HG03342 (cell line): ENCODE measurements around the gene KCNC1.
A peak's percentile ranks its signal among the peaks of the same experiment; 100 is the strongest.

Source experiments
- ATAC-seq: cut with Tn5 transposase; IDR thresholded peaks from one replicate; pipeline ENCODE4 v1.9.1; 2021; ENCODE audit warnings: mild to moderate bottlenecking, moderate library complexity; ENCODE audit not compliant: unreplicated experiment

The KCNC1 gene

DNA sequence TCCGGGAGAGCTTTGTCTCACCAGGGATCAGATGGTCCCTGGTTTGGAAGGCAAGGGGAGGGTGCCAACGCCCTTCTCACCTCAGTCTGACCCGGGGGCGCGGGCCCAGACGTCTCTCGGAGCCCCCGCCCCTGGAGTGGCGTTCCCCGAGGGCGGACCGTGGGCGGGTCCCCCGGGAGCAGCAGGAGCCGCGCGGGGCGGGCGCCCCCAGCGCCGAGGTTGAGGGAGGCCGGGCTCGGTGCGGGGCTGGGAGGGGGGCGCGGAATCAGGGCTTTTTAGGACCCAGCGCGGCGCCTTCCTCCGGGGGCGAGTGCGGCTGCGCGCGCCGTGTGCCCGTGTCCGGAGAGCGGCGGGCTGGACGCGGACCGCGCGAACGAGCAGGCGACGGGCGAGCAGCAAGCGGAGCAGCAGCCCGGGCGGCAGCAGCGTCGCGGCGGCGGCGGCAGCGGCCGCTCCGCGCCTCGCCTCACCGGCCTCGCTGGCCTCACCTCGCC lies at the start of gene KCNC1:
TSS of gene KCNC1 (plus strand) at position 364 of the 494 bp plus-strand sequence. CDS start 1,222 bp downstream, outside the sequence.
- ATAC-seq: no peak

DNA sequence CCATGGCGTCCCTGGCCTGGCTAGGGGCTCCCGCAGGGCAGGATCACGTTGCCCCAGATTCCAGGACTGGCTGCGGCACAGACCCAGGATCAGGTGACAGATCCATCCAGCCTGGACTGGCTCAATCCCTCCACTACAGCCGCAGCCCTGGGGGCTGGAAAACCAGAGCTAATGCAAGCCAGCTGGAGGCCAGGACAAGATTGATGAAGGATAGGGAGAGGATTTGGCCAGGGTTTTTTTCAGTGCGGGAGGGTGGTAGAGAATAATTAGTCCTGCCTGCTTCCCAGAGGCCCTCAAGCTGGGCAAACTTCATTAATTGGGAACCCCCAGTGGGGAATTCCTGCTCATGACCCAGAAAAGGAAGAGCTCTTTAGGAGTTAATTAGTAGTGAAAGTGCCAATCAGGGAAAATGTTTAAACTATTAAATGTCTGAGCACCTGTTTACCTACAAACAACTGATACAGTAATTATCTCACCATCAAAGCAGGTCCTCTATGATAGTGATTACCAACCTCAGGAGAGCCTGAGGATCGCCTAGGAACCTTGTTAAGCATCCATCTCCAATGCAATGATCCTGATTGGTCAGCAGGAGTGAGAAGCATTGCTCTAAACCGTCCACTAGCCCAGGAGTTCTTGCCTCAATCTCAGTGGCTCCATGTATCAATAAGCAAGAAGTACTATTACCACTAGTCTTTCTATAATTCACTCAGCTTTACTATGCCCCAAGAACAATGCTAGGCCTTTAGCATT lies 48.2 kb upstream of the KCNC1 start:
- ATAC-seq: no peak

DNA sequence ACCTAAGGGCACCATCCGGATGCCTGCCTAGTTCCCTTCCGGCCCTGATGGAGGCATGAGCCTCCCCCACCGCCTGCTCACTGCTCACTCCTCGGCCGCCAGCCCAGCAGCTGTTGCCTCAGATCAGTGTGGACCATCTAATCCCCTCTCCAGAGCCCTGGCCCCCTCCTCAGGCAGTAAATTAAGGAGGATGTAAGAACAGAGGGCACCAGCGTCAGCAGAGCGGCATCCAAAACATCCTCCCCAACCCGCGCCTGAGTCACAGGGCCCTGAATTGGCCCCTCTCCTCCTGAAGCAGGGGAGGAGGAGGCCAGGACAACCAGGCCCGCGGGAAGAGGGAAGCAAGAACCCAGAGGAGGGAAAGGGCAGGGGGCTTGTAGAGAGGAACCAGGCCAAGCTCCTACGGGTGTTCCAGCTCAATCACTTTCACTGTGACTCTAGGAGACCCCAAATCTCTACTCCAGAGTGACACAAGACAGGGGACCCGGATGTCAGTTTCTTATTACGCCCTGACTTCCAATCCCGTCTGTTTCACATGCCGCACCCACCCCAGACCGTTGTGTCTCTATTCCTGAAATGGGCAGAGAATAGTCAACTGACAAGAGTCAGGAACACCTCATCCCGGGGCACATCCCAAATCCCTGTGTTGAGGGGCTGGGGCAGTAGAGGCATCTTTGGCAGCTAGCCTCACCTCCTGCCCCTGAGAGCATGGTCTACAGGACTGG lies 46.5 kb upstream of the KCNC1 start:
- no peak for ATAC-seq

DNA sequence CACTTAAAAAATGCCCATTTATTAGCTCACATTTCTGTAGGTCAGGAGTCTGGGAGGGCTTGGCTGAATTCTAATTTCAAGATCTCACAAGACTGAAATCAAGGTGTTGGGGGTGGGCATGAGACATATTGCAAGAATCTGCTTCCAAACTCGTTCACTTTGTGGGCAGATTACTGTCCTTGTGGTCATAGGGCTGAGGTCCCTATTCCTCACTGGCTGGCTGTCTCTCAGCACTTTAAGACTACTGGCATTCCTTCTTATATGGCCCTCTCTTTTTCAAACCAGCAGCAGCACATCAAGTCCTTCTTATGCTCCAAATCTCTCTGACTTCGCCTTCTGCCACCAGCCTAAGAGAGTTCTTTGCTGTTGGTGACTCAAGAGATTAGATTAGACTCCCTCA lies 43.0 kb upstream of the KCNC1 start:
- ATAC-seq: no peak

DNA sequence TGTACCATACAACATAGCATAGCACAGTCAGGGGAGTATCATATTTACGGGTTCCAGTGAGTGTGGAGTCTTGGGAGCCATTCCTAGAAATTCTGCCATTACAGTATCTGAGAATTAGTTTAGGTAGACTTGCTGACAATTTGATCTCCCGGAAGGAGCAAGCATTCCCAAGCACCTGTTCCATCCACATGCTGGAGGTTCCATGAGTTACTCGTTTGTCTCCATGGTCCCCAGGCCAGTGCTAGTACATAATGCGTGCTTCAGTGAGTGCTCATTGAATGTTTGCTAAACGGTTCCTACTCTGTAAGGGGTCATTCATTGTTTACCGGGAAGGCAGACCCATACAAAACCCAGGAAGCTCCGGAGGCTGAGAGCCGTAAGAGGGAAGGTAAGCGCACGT lies 42.6 kb upstream of the KCNC1 start:
- no peak for ATAC-seq

DNA sequence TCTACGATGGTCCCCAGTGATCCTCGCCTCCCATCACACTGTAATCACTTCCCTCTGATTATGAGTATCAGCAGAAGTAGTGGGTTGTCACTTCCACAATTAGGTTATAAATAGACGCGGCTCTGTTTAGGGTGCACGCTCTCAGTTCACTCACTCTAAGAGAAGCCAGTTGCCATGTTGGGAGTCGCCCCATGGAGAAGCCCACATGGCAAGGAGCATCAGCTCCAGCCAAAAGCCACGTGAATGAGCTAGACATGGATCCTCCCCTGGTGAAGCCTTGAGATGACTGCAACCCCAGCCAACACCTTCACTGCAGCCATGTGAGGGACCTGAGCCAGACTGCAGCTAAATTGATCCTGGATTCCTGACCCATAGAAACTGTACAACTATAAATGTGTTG lies 41.6 kb upstream of the KCNC1 start:
- no peak for ATAC-seq

DNA sequence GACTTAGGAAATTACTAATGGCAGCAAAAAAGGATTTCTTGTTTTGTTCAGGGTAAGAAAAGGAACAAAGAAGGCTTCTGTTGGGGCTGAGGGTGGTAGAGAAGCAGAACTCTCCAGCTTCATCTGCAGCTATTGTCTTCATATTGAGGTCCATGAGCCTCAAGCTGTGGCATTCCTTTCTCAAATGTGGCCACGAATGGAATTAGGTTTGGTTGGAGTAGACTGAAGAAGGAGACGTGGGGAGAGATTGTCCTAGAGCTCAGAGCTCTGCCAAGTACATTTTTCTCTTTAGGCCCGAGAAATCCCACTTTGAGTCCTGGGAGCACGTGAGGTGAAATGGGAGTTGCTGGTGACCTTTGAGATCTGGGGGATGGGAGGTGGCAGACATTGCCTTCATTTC lies 41.0 kb upstream of the KCNC1 start:
- ATAC-seq: no peak

DNA sequence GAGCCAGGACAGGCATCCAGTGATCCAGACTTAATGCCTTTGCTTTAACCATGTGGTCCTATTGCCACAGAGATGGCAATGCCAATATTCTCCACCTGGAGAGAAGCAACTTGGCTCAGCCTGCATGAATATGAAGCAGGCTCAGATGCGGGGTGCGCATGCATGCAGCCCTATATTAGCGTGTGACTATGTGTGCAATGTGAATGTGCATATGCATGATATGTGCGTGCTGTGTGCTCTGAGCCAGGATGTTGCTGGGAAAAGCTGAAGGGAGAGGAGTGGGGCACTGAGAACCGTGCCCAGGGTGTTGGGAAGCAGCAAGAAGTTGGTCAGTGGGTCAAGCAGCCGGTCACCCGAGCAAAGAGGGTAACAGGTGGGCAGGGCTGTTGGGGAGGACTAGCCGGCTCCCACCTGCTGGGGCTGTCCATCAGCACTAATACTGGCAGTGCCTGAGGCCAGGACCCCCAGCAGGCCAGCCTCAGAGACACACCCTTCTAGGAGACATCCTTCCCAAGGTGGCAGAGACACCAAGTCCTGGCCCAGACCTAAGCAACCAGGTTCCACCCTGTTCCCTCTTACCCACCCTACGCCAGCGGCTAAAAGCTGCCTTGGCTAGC lies 40.0 kb upstream of the KCNC1 start:
- no peak for ATAC-seq

DNA sequence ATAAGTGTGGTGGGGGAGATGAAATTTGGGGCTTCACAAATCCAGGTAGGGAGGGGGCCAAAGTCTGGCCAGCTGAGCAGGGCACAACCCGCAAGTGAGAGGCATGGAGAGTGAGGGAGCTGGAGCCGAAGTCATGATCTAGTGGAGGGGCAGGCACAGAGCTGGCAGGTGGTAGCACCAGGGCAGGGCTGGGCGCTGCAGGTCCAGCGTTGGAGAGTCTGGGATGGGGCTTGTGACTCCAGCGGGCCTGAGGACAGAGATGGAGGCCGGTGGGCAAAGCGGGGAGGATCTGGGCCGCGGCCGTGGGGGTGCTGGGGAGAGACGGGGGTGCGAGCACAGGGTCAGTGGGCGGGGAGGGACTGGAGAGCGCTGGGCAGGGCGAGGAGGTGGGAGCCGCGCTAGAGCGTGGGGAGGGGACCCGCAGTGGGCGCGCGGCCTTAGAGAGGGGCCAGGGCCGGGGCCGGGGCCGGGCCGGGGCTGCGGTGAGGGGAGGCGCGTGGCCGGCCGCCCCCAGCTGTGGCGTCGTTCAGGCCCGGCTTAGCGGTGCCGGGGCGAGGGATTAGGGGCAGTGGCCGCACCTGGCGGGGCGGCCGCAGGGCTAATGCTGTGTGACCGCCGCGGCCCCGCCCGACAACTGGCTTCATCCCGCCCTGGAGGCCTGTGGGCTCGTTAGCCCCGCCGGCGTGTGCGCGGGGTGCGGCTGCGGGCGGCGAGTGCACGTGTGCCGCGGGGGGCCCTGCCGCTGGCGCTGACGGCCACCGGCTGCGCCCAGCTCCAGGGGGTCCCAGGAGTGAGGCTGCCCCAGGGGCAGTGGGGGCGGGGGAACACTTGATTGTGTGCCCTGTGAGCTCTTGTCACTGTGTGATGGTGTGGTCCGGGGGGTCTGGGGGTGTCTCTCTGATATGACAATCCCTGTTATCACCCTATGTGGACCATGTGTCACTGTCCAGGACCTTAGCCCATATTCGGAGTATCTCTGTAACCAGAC lies 38.8 kb upstream of the KCNC1 start:
- ATAC-seq: no peak

DNA sequence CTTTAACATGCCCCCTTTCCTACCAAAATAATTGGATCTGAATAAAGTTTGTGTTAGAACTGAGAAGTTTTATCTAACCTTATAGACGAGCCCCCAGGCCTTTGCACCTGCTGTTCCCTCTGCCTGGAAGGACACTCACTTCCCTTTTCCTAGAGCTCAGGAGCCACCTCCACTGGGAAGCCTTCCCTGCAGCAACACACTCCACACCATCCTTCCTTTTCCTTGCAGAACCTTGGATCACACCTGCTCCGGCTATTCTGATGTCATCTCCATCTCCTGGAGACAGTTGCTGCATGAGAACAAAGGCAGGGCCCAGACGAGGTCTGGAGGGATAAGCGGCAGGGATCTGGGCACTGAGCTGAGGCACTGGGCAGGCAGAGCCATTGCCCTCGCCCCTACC lies 37.8 kb upstream of the KCNC1 start:
- no peak for ATAC-seq

DNA sequence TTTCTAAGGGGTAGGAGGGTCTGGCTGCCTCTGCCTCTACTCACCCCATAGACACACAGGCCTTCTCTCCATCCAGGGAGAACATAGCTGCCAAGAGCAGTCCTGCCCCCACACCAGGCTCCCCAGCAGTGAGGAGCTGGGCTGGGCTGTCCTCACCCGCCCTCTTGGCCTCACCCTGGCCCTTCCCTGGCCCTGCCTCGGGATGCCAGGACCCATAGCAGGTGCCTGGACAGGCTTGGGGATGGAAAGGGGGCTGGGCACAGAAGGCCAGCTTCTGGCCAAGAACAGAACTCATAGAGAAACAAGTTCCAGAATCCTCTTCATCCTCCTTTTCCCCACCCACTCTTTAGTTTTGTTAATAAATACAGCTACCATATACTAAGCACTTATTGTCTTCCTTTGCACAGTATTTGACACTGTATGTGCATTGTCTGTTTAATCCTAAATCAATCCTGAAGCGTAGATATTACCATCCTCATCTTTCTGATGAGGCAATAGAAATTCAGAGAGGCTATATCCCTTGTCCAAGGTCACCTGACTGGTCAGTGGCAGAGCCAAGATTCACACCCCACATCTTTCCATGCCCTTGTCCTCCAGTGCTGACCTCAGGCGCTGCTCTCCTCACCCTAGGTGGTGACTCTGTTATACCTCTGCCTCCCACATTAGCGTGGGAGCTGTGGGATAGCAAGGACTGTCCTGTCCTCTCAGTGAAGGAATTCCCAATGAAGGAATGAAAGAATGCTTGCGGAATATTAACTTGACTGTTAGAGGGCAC lies 37.2 kb upstream of the KCNC1 start:
- ATAC-seq: no peak

DNA sequence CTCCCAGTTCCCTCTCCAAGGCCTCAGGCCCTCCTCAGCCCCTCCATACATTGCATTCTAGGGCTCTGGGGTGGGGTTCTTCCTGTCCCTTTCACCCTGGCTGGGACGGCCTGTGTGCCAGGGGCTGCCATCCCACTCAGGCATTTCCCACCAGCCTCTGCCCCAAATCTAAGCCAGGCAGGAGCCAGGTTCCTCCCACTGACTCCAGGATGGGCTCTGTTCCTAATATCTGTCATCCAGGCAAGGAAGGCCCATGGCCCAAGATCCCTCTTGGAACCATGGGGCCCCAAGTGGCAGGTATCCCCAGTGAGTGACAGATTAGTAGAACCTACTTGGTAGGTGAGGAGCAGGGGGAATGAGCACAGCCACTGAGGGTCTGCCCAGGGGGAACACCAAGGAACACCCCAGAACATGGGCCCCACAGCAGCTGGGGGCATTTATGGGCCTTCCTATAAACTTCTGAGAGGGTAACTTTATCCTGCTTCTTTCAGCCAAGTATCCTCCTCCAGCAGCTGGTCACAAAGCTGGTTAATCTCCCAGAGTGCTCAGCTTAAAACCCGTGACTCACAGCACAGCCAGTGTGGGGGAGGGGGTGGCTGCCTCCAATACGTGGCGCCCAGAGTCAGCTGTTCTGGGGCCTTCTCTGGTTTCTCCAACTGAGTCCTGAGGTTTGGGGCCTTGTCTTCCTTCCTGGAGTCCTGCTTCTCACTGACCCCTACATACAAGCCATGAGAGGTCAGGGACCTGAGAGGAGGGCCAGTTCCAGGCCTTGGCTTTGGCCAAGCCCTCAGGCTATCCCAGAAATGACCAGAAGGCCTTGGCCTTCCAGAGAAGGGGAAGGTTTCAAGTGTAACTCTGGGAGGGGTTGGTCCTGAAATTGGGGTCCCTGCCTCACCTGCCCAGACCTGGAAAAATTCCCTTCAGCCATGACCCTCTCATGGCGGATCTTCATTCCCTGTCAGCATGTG lies 35.1 kb upstream of the KCNC1 start:
- no peak for ATAC-seq

DNA sequence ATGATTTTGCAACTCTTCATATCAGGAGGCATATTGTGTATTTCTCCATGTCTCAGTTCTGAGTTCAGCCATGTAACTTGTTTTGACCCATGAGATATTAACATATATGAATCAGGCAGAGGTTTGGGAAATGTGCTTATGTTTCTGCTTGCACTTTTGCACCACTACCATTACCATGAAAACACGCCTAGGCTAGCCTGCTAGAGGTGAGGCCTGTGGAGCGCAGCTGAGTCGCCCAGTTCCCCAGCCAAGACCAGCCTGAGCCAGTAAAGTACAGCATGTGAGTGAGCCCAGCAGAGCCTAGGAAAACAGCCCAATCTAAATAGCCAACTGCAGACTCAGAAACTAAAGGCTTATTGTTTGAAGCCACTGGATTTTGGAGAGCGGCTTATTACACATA lies 33.6 kb upstream of the KCNC1 start:
- ATAC-seq: no peak

DNA sequence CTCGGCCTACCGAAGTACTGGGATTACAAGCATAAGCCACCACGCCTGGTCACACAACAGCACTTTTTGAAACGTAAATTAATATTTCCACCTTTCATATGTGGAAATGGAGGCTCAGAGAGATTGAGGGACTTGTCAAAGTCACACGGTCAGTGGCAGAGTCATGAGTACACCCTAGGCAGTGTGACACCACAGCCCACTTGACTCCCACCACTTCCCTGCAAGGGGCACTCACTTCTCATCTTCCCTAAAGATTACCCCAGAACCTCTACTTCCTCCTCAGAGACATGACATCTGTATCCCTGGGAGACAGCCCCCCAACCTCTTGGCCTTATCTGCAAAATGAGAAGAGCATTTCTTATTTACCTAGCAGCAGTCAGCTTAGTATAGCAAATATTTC lies 31.7 kb upstream of the KCNC1 start:
- no peak for ATAC-seq

DNA sequence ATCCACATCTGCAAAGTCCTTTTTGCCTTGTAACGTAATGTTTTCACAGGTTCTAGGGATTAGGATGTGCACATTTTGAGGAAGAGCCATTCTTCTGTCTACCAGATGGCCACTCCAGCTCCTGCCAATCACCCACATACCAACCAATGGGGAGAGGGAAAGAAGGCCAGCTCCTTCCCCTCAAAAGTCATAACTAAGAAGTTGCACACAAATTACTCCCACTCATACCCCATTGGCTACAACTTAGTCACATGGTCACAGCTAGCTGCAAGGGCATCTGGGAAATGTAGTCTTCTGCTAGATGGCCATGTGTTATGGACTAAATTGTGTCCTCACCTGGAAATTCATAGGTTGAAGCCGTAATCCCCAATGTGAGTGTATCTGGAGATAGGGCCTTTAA lies 30.6 kb upstream of the KCNC1 start:
- peak; percentile 71 for ATAC-seq

DNA sequence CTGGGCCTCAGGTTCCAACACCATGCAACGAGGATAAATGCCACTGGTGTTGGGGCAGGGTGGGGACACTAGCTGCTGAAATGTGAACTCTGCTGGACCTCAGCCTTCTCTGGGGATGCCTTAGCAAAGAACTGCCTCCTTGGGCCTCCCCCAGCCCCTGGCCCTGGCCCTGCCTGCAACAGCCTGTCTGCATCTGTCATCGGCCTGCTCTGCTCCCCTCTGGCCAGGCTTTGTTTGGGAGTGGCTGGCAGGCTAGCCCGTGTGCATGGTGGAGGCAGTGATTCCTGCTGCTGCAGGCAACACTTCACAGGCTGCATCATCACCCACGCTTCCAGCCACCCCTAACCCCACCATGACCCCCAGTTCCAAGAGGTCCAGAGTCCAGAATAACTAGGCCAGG lies 26.8 kb upstream of the KCNC1 start:
- ATAC-seq: no peak

DNA sequence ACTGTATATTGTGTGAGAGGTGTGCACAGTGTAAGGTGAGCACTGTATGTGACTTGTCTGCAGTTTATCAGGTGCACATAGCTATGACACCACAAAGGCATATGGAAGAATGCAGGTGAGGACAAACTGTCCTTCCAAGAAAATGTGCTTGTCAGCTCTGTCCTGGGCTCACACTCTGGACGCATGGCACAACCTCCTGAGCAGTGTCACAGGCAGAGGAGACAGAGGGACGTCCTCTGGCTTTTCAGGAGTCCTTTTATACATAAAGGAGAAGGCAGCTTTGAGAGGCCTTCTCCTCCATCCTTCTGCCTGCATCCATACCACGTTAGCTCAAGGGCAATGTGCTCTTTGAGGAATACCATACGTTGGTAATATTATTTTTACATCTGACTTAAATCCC lies 22.7 kb upstream of the KCNC1 start:
- ATAC-seq: no peak

DNA sequence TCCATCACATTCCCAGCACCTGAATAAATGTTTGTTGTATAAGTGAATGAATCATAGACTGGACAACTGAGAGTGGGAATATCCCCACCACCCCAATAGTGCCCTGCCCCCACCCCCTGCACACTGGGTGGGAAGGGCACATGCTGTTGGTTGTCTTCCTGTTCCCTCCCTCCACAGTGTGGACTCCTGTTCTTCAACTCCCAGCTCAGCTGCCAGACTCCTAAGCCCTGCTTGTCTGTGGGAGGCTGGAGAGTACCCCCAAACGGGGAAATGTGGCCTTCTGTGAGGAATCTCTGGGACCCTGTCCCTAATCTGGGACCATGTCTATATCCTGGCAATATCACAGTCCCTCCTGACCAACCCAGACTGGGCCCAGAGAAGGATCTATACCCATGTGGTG lies 20.7 kb upstream of the KCNC1 start:
- ATAC-seq: no peak

DNA sequence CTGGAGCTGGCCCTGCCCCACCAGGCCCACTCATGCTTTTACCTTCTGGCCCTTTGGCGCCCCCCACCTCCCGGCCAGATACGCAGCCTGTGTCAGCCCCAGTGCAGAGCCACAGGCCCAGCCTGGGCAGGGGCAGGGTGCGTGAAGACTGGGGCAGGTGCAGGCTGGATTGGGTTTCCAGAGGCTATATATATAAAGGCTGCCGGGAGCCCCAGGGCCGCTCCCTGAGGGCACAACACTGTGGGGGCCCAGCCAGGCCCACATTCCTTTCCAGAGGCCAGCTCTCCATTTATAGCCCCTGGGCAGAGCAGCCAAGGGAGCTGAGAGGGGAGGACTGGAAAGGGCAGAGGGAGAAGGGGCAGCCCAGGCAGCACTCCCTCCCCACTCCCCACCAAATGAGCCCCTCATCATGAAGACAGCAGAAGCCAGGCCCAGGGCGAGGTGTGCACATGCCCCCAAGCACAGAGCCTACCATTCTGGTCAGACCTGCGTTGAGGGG lies 20.2 kb upstream of the KCNC1 start:
- ATAC-seq: no peak
